PC-3 (cell line): ENCODE measurements around the gene POLR2C. TPM values are rescaled to one million over a fixed set of nuclear protein-coding genes. Genes with fewer than 3 reads are reported as not detected.

Experiments used
- ATAC-seq: fragments of 200-7000 bp; cut with Tn5 transposase; 2 replicates; pipeline ENCODE4 v1.9.1; 2020; ENCODE audit warnings: mild to moderate bottlenecking, moderate library complexity
- BruUV-seq: library from RNA; stranded (reverse); fragments of 400-500 nt; replicated peaks from 2 replicates; lab custom pipeline; 2021; lab: Mats Ljungman, UMichigan
- CTCF ChIA-PET: fragments of 300-600 bp; sonication (Branson Sonifier 250); formaldehyde crosslinking; loops from one replicate; lab custom pipeline; 2022; ENCODE audit warnings: antibody characterized with exemption; lab: Charles Lee
- POLR2A ChIA-PET: fragments of 300-600 bp; sonication (Branson Sonifier 250); formaldehyde crosslinking; loops from one replicate; lab custom pipeline; 2022; ENCODE audit warnings: antibody characterized with exemption; ENCODE audit not compliant: unreplicated experiment; lab: Charles Lee
- DNase-seq: peaks from one replicate; pipeline ENCODE4 v3.0.0-alpha.2; 2015
- H2AFZ ChIP-seq: fragments of 300-600 bp; sonication (generic); 2 replicates; pipeline ENCODE4 v1.6.0; 2016; ENCODE audit warnings: antibody characterized with exemption, low read length
- H3F3A ChIP-seq: fragments of 300-600 bp; sonication (generic); one replicate; pipeline ENCODE4 v1.6.0; 2017; ENCODE audit warnings: antibody characterized with exemption, low read length, control low read depth, mild to moderate bottlenecking; ENCODE audit not compliant: unreplicated experiment
- H3K27ac ChIP-seq: fragments of 300-600 bp; sonication (generic); 2 replicates; pipeline ENCODE4 v1.5.1; 2016; ENCODE audit warnings: mild to moderate bottlenecking, low read length
- H3K27me3 ChIP-seq: fragments of 300-600 bp; sonication (generic); 2 replicates; pipeline ENCODE4 v1.6.1; 2016; ENCODE audit warnings: low read length, mixed read lengths
- H3K36me3 ChIP-seq: fragments of 300-600 bp; sonication (generic); 2 replicates; pipeline ENCODE4 v1.6.1; 2016; ENCODE audit warnings: low read depth, mixed run types, low read length, mixed read lengths
- H3K4me1 ChIP-seq: fragments of 300-600 bp; sonication (generic); 2 replicates; pipeline ENCODE4 v1.5.1; 2016; ENCODE audit warnings: low read length; ENCODE audit not compliant: insufficient read depth
- H3K4me2 ChIP-seq: fragments of 300-600 bp; sonication (generic); 2 replicates; pipeline ENCODE4 v1.6.0; 2016; ENCODE audit warnings: low read length
- H3K4me3 ChIP-seq: fragments of 300-600 bp; sonication (generic); 2 replicates; pipeline ENCODE4 v1.5.1; 2016; ENCODE audit warnings: mild to moderate bottlenecking, low read length, mixed read lengths
- H3K79me2 ChIP-seq: fragments of 300-600 bp; sonication (generic); 2 replicates; pipeline ENCODE4 v1.6.1; 2017; ENCODE audit warnings: low read length, mixed read lengths
- H3K9ac ChIP-seq: fragments of 300-600 bp; sonication (generic); 2 replicates; pipeline ENCODE4 v1.6.0; 2016; ENCODE audit warnings: mild to moderate bottlenecking, low read length
- H3K9me2 ChIP-seq: fragments of 300-600 bp; sonication (generic); replicated peaks from 2 replicates; pipeline ENCODE4 v1.6.1; 2016; ENCODE audit warnings: mixed run types, low read length, mixed read lengths
- H3K9me3 ChIP-seq: fragments of 300-600 bp; sonication (generic); 2 replicates; pipeline ENCODE4 v1.6.1; 2016; ENCODE audit warnings: low read length, mixed read lengths
- H4K20me1 ChIP-seq: fragments of 300-600 bp; sonication (generic); 2 replicates; pipeline ENCODE4 v1.6.1; 2016; ENCODE audit warnings: low read length, mixed read lengths
- EZH2 ChIP-seq: fragments of 300-600 bp; sonication (generic); IDR thresholded peaks from one replicate; pipeline ENCODE4 v1.6.1; 2017; ENCODE audit warnings: antibody characterized with exemption, mild to moderate bottlenecking, low read length; ENCODE audit not compliant: unreplicated experiment
- EZH2phosphoT487 ChIP-seq: fragments of 300-600 bp; sonication (generic); IDR thresholded peaks from 2 replicates; pipeline ENCODE4 v1.6.1; 2018; ENCODE audit warnings: mild to moderate bottlenecking, antibody characterized with exemption, low read length, borderline replicate concordance
- intact Hi-C: fragments of 100-400 bp; cut with micrococcal nuclease; formaldehyde crosslinking; loops from 2 replicates; pipeline ENCODE4 v1.9.0; 2023
- total RNA-seq: library from RNA; depleted of rRNA; stranded (reverse); fragments of >200 nt; gene quantifications from 2 replicates; pipeline ENCODE4 v1.2.3, GENCODE V29; 2014
- TF ChIP-seq, protein P1 (sequence below): fragments of 300-600 bp; sonication (generic); conservative IDR thresholded peaks from 2 replicates; pipeline ENCODE4 v1.5.1; 2017; ENCODE audit warnings: antibody characterized with exemption, low read depth, mild to moderate bottlenecking, low read length

POLR2C gene
- total RNA-seq, 1 experiment from 2014 or later, result 114 TPM

GRCh38 chr16:57514371-57514770 is 51.9 kb downstream of the POLR2C start:
- Histone ChIP-seq H3K4me2 (no peak overlapping the region), H3K27me3 (no peaks in the 10 kb centered on the region), H2AFZ (no peak overlapping the region), H3K9ac (no peak overlapping the region), H3K9me3 (no peaks in the 10 kb centered on the region), H3K4me3 (no peak overlapping the region), H3K79me2 (no peaks in the 10 kb centered on the region), H3K4me1 (no peaks in the 10 kb centered on the region), H3K9me2 (no peaks in the 10 kb centered on the region), H3F3A (no peaks in the 10 kb centered on the region), H3K27ac (no peak overlapping the region), H3K36me3 (no peaks in the 10 kb centered on the region), H4K20me1 (no peaks in the 10 kb centered on the region)
- BruUV-seq, result no TSS peak
- TF ChIP-seq, protein P1, sequence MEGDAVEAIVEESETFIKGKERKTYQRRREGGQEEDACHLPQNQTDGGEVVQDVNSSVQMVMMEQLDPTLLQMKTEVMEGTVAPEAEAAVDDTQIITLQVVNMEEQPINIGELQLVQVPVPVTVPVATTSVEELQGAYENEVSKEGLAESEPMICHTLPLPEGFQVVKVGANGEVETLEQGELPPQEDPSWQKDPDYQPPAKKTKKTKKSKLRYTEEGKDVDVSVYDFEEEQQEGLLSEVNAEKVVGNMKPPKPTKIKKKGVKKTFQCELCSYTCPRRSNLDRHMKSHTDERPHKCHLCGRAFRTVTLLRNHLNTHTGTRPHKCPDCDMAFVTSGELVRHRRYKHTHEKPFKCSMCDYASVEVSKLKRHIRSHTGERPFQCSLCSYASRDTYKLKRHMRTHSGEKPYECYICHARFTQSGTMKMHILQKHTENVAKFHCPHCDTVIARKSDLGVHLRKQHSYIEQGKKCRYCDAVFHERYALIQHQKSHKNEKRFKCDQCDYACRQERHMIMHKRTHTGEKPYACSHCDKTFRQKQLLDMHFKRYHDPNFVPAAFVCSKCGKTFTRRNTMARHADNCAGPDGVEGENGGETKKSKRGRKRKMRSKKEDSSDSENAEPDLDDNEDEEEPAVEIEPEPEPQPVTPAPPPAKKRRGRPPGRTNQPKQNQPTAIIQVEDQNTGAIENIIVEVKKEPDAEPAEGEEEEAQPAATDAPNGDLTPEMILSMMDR, result no peak
- TF ChIP-seq EZH2phosphoT487, result no peak
- no peak for TF ChIP-seq EZH2
- DNase-seq (no peak), ATAC-seq (no peak)
- ChIA-PET CTCF (no interaction called here), POLR2A (no interaction called here)
- intact Hi-C loops, result no loop called here

DNA sequence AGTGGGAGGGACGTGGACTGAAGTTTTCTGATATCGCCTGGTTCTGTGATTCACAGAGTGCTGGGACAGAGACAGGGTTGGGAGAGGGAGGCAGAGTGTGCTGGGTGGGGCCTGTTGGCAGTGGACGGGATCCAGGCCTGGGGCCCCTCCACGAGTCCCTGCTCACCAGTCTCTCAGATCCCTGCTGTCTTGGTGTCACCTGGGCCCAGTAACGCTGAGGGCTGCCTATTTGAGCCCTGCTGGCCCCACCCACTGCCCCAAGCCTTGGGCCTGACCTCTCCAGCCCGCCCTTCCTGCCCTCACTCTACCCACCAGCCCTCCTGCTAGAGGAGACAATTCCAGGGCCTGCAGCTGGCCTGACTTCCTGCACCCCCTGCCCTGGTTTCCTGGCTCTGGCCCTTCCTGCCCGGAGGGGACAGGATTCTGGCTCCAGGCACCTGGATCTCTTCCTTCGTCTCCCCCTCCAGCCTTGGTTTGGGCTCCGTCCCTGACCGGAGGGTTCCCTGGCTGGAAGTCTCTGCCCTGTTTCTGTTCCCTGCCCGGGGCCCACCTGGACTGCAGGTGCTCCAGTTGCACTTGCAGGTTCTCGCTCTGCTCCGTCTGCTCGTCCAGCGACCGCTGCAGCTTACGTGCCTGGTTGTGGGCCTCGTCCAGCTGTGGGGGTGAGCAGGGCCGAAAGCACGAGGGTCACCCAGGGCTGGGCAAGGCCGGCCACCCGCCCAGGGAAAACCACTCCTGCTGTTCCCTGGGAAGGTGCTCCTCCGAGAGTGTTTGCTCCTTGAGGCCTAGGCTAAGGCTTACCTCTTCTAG is 52.5 kb downstream of the POLR2C start:
- Histone ChIP-seq H3K4me1 (no peaks in the 10 kb centered on the region), H3K36me3 (no peaks in the 10 kb centered on the region), H2AFZ (no peak overlapping the region), H3K9me3 (no peaks in the 10 kb centered on the region), H3K9me2 (no peaks in the 10 kb centered on the region), H3K27ac (no peak overlapping the region), H4K20me1 (no peaks in the 10 kb centered on the region), H3K9ac (no peak overlapping the region), H3K4me2 (no peak overlapping the region), H3K79me2 (no peaks in the 10 kb centered on the region), H3K27me3 (no peaks in the 10 kb centered on the region), H3F3A (no peaks in the 10 kb centered on the region), H3K4me3 (no peak overlapping the region)
- DNase-seq (no peak), ATAC-seq (no peak)
- no TSS peak for BruUV-seq
- intact Hi-C loops, result no loop called here
- TF ChIP-seq, protein P1, result no peak
- TF ChIP-seq EZH2 (no peak), EZH2phosphoT487 (no peak)
- CTCF ChIA-PET, result no interaction called here
- POLR2A ChIA-PET, result no interaction called here

GRCh38 chr16:57516176-57516725 is 53.8 kb downstream of the POLR2C start:
- no TSS peak for BruUV-seq
- H3K36me3 ChIP-seq, result no peaks in the 10 kb centered on the region
- no peak overlapping the region for H3K9ac ChIP-seq
- H3K9me2 ChIP-seq, result no peaks in the 10 kb centered on the region
- DNase-seq, result no peak
- POLR2A ChIA-PET, result no interaction called here
- H2AFZ ChIP-seq, result no peak overlapping the region
- no peak overlapping the region for H3K4me2 ChIP-seq
- no peak for ATAC-seq
- no peak overlapping the region for H3K27ac ChIP-seq
- no peak for TF ChIP-seq EZH2phosphoT487
- TF ChIP-seq, protein P1, result no peak
- no peak for TF ChIP-seq EZH2
- H3K4me3 ChIP-seq, result no peak overlapping the region
- H3F3A ChIP-seq, result no peaks in the 10 kb centered on the region
- CTCF ChIA-PET, result no interaction called here
- no peaks in the 10 kb centered on the region for H3K27me3 ChIP-seq
- intact Hi-C loops, result no loop called here
- H3K9me3 ChIP-seq, result no peaks in the 10 kb centered on the region
- H4K20me1 ChIP-seq, result no peaks in the 10 kb centered on the region
- no peaks in the 10 kb centered on the region for H3K4me1 ChIP-seq
- H3K79me2 ChIP-seq, result no peaks in the 10 kb centered on the region
